ENCODE data around the gene BDKRB1.
"Not testable (repeated sequence)": the region's sequence is repeated elsewhere in the genome, so short reads cannot be mapped to it uniquely, and the experiment has no call there.

DNA sequence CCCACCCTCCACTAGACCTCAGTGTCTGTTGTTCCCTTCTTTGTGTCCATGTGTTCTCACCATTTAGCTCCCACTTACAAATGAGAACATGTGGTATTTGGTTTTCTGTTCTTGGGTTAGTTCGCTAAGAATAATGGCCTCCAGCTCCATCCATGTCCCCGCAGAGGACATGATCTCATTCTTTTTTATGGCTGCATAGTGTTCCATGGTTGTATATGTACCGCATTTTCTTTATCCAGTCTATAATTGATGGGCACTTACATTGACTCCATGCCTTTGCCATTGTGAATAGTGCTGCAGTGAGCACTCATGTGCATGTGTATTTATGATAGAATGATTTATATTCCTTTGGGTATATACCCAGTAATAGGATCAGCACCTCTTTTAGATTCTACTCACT, 10.9 kb upstream of the BDKRB1 start:
- TF ChIP-seq, protein P1, sequence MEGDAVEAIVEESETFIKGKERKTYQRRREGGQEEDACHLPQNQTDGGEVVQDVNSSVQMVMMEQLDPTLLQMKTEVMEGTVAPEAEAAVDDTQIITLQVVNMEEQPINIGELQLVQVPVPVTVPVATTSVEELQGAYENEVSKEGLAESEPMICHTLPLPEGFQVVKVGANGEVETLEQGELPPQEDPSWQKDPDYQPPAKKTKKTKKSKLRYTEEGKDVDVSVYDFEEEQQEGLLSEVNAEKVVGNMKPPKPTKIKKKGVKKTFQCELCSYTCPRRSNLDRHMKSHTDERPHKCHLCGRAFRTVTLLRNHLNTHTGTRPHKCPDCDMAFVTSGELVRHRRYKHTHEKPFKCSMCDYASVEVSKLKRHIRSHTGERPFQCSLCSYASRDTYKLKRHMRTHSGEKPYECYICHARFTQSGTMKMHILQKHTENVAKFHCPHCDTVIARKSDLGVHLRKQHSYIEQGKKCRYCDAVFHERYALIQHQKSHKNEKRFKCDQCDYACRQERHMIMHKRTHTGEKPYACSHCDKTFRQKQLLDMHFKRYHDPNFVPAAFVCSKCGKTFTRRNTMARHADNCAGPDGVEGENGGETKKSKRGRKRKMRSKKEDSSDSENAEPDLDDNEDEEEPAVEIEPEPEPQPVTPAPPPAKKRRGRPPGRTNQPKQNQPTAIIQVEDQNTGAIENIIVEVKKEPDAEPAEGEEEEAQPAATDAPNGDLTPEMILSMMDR (IDR thresholded peaks at IDR 0.05; ENCODE audit: insufficient read depth, low read depth, low read length), result not testable (repeated sequence)
- not testable (repeated sequence) for TF ChIP-seq EZH2 (IDR thresholded peaks at IDR 0.05; ENCODE audit: insufficient read depth, low read length)
